A673 (cell line): ENCODE measurements around the gene CD300LF. TPM values are rescaled to one million over a fixed set of nuclear protein-coding genes. Genes with fewer than 3 reads are reported as not detected.

Source experiments
- BruUV-seq: library from RNA; stranded (reverse); fragments of 400-500 nt; replicated peaks from 2 replicates; lab custom pipeline; 2021; lab: Mats Ljungman, UMichigan
- CTCF ChIA-PET: fragments of 300-600 bp; sonication (Branson Sonifier 250); formaldehyde crosslinking; loops from one replicate; lab custom pipeline; 2022; ENCODE audit warnings: antibody characterized with exemption; lab: Charles Lee
- POLR2A ChIA-PET: fragments of 300-600 bp; sonication (Branson Sonifier 250); formaldehyde crosslinking; loops from one replicate; lab custom pipeline; 2022; ENCODE audit warnings: antibody characterized with exemption; ENCODE audit not compliant: low non-redundant PET; lab: Charles Lee
- DNase-seq: peaks from one replicate; pipeline ENCODE4 v3.0.0-alpha.2; 2015; ENCODE audit warnings: low spot score
- H3K27ac ChIP-seq: fragments of 200-600 bp; sonication (generic); 2 replicates; pipeline ENCODE4 v1.5.1; 2016; ENCODE audit warnings: mixed run types, low read depth, mild to moderate bottlenecking, mixed read lengths, antibody characterized with exemption, low read length; ENCODE audit not compliant: poor library complexity, severe bottlenecking
- H3K27me3 ChIP-seq: fragments of 200-600 bp; sonication (generic); replicated peaks from 2 replicates; pipeline ENCODE4 v1.6.1; 2017; ENCODE audit warnings: mixed run types, low read depth, mild to moderate bottlenecking, mixed read lengths, antibody characterized with exemption, low read length; ENCODE audit not compliant: insufficient read depth, poor library complexity
- H3K36me3 ChIP-seq: fragments of 200-600 bp; sonication (generic); 2 replicates; pipeline ENCODE4 v1.6.1; 2016; ENCODE audit warnings: mixed run types, mild to moderate bottlenecking, mixed read lengths, antibody characterized with exemption, low read length; ENCODE audit not compliant: insufficient read depth, poor library complexity, severe bottlenecking
- H3K4me1 ChIP-seq: fragments of 200-600 bp; sonication (generic); 2 replicates; pipeline ENCODE4 v1.6.1; 2017; ENCODE audit warnings: mixed run types, mild to moderate bottlenecking, mixed read lengths, antibody characterized with exemption, low read length; ENCODE audit not compliant: insufficient read depth, poor library complexity, severe bottlenecking
- H3K4me3 ChIP-seq: fragments of 200-600 bp; sonication (generic); 2 replicates; pipeline ENCODE4 v1.5.1; 2016; ENCODE audit warnings: low read depth, mixed run types, mild to moderate bottlenecking, mixed read lengths, low read length; ENCODE audit not compliant: poor library complexity, severe bottlenecking
- H3K9me3 ChIP-seq: fragments of 200-600 bp; sonication (generic); 2 replicates; pipeline ENCODE4 v1.6.1; 2016; ENCODE audit warnings: mixed run types, low read depth, mild to moderate bottlenecking, mixed read lengths, antibody characterized with exemption, low read length; ENCODE audit not compliant: poor library complexity, severe bottlenecking
- CTCF ChIP-seq: fragments of 300-800, 200-600 bp; sonication (generic); conservative IDR thresholded peaks from 2 replicates; pipeline ENCODE4 v1.5.1; 2017; ENCODE audit warnings: low read depth, mild to moderate bottlenecking, antibody characterized with exemption, low read length, moderate library complexity, mixed read lengths
- EZH2 ChIP-seq: fragments of 200-600 bp; sonication (generic); IDR thresholded peaks from 2 replicates; pipeline ENCODE4 v1.6.1; 2017; ENCODE audit warnings: borderline replicate concordance, low read depth, mild to moderate bottlenecking, mixed read lengths, antibody characterized with exemption, low read length; ENCODE audit not compliant: poor library complexity, severe bottlenecking
- intact Hi-C: fragments of 100-400 bp; cut with micrococcal nuclease; formaldehyde crosslinking; loops from one replicate; pipeline ENCODE4 v1.10.0; 2022; ENCODE audit not compliant: unreplicated experiment
- total RNA-seq: library from RNA; stranded (reverse); gene quantifications from 2 replicates; pipeline ENCODE4 v1.2.3, GENCODE V29; 2021

CD300LF gene
- total RNA-seq, 1 experiment from 2014 or later, result not detected

GRCh38 chr17:74723891-74724290, 11.2 kb upstream of the CD300LF start:
- ChIA-PET CTCF (no interaction called here), POLR2A (no interaction called here)
- intact Hi-C loops, result no loop called here
- Histone ChIP-seq H3K36me3 (no peaks in the 10 kb centered on the region), H3K27ac (no peak overlapping the region), H3K4me3 (no peak overlapping the region), H3K27me3 (peaks cover 18% of the 10 kb centered on the region), H3K9me3 (no peaks in the 10 kb centered on the region), H3K4me1 (no peaks in the 10 kb centered on the region)
- no peak for DNase-seq
- TF ChIP-seq CTCF (no peak), EZH2 (no peak)
- BruUV-seq, result no TSS peak

- no peak for DNase-seq
- peaks cover 24% of the 10 kb centered on the region for H3K27me3 ChIP-seq
- H3K27ac ChIP-seq, result no peak overlapping the region
- POLR2A ChIA-PET, result no interaction called here
- H3K9me3 ChIP-seq, result no peaks in the 10 kb centered on the region
- TF ChIP-seq CTCF (no peak), EZH2 (no peak)
- H3K4me1 ChIP-seq, result no peaks in the 10 kb centered on the region
- no peaks in the 10 kb centered on the region for H3K36me3 ChIP-seq
- intact Hi-C loops, result no loop called here
- no peak overlapping the region for H3K4me3 ChIP-seq
- BruUV-seq, result no TSS peak
- CTCF ChIA-PET, result no interaction called here
Measured at GRCh38 chr17:74722782-74723181, 10.1 kb upstream of the CD300LF start.

- H3K9me3 ChIP-seq, result no peaks in the 10 kb centered on the region
- no peak for TF ChIP-seq CTCF
- no peak for TF ChIP-seq EZH2
- BruUV-seq, result no TSS peak
- no peak for DNase-seq
- no peaks in the 10 kb centered on the region for H3K4me1 ChIP-seq
- H3K27me3 ChIP-seq, result peaks cover 35% of the 10 kb centered on the region
- no peaks in the 10 kb centered on the region for H3K36me3 ChIP-seq
- CTCF ChIA-PET, result no interaction called here
- POLR2A ChIA-PET, result interaction anchor here (0.6 kb wide), 1 partner anchor 211 kb away, joined by 3 read pairs; no protein-coding TSS in a partner anchor
- H3K4me3 ChIP-seq, result no peak overlapping the region
- no peak overlapping the region for H3K27ac ChIP-seq
- intact Hi-C loops, result no loop called here
Measured at GRCh38 chr17:74720506-74720905, 7.8 kb upstream of the CD300LF start.
